Subcutaneous abdominal adipose tissue (tissue), 5 donors: ENCODE results near the gene ITPR1.

Source experiments
- H3K27ac ChIP-seq: one replicate; pipeline ENCODE4 v1.7.0; 2013; ENCODE audit warnings: low read depth, mild to moderate bottlenecking, inconsistent platforms, low read length, moderate library complexity
- H3K27me3 ChIP-seq, 5 donors: one replicate each; pipeline ENCODE4 v1.7.0; 2013; ENCODE audit warnings: low read length in 5 of 5, inconsistent platforms in 1 of 5; ENCODE audit not compliant: control insufficient read depth in 5 of 5, insufficient read depth in 4 of 5
- H3K36me3 ChIP-seq, 5 donors: one replicate each; pipeline ENCODE4 v1.7.0; 2013; ENCODE audit warnings: low read length in 5 of 5; ENCODE audit not compliant: control insufficient read depth in 5 of 5, insufficient read depth in 5 of 5
- H3K4me1 ChIP-seq, 5 donors: one replicate each; pipeline ENCODE4 v1.7.0; 2013; ENCODE audit warnings: low read length in 5 of 5, mild to moderate bottlenecking in 3 of 5, moderate library complexity in 1 of 5; ENCODE audit not compliant: control insufficient read depth in 5 of 5, insufficient read depth in 5 of 5
- H3K4me3 ChIP-seq, 5 donors: one replicate each; pipeline ENCODE4 v1.7.0; 2013; ENCODE audit warnings: low read length in 5 of 5, low read depth in 1 of 5
- H3K9ac ChIP-seq, 5 donors: one replicate each; pipeline ENCODE4 v1.7.0; 2013; ENCODE audit warnings: low read length in 5 of 5, mild to moderate bottlenecking in 4 of 5, moderate library complexity in 3 of 5
- H3K9me3 ChIP-seq, 5 donors: one replicate each; pipeline ENCODE4 v1.7.0; 2013; ENCODE audit warnings: low read length in 5 of 5; ENCODE audit not compliant: control insufficient read depth in 5 of 5
- donor health status: healthy.
- donor health status: healthy.
- donor health status: healthy.
- donor health status: healthy.
- donor health status: healthy.

The ITPR1 gene

GRCh38 chr3:4655145-4656045 is 162.2 kb downstream of the ITPR1 start:
- peaks cover 15 to 25% (median 24%) of the 10 kb centered on the region in 5 donors for H3K36me3 ChIP-seq
- no peaks in the 10 kb centered on the region for H3K9me3 ChIP-seq
- H3K4me1 ChIP-seq, result peaks cover 0 to 12% (median 4%) of the 10 kb centered on the region in 5 donors
- H3K27me3 ChIP-seq, result no peaks in the 10 kb centered on the region
- H3K27ac ChIP-seq, result no peak overlapping the region
- no peak overlapping the region for H3K4me3 ChIP-seq
- H3K9ac ChIP-seq, result no peak overlapping the region

- no peak overlapping the region for H3K27ac ChIP-seq
- H3K4me3 ChIP-seq, result no peak overlapping the region
- peaks cover 0 to 12% (median 4%) of the 10 kb centered on the region in 5 donors for H3K4me1 ChIP-seq
- H3K9ac ChIP-seq, result no peak overlapping the region
- no peaks in the 10 kb centered on the region for H3K9me3 ChIP-seq
- no peaks in the 10 kb centered on the region for H3K27me3 ChIP-seq
- peaks cover 15 to 25% (median 24%) of the 10 kb centered on the region in 5 donors for H3K36me3 ChIP-seq
Observed at GRCh38 chr3:4656059-4656458, 162.9 kb downstream of the ITPR1 start.

GRCh38 chr3:4656626-4657328 is 163.6 kb downstream of the ITPR1 start:
- no peak overlapping the region for H3K27ac ChIP-seq
- H3K4me1 ChIP-seq, result peaks cover 0 to 12% (median 4%) of the 10 kb centered on the region in 5 donors
- H3K4me3 ChIP-seq, result no peak overlapping the region
- H3K27me3 ChIP-seq, result no peaks in the 10 kb centered on the region
- no peaks in the 10 kb centered on the region for H3K9me3 ChIP-seq
- H3K36me3 ChIP-seq, result peaks cover 15 to 25% (median 23%) of the 10 kb centered on the region in 5 donors
- no peak overlapping the region for H3K9ac ChIP-seq

- Histone ChIP-seq H3K36me3 (peaks cover 8 to 30% (median 20%) of the 10 kb centered on the region in 5 donors), H3K4me3 (no peak overlapping the region), H3K9me3 (no peaks in the 10 kb centered on the region), H3K27me3 (no peaks in the 10 kb centered on the region), H3K27ac (no peak overlapping the region), H3K9ac (no peak overlapping the region), H3K4me1 (peaks cover 0 to 18% (median 4%) of the 10 kb centered on the region in 5 donors)
Observed at GRCh38 chr3:4660936-4661335, 167.8 kb downstream of the ITPR1 start.

- Histone ChIP-seq H3K27me3 (no peaks in the 10 kb centered on the region), H3K4me1 (peaks cover 0 to 8% (median 0%) of the 10 kb centered on the region in 5 donors), H3K36me3 (peaks cover 16 to 49% (median 32%) of the 10 kb centered on the region in 5 donors), H3K4me3 (no peak overlapping the region), H3K9ac (no peak overlapping the region), H3K27ac (no peak overlapping the region), H3K9me3 (no peaks in the 10 kb centered on the region)
Observed at GRCh38 chr3:4664412-4664811, 171.3 kb downstream of the ITPR1 start.

- peaks cover 0 to 8% (median 0%) of the 10 kb centered on the region in 5 donors for H3K4me1 ChIP-seq
- no peak overlapping the region for H3K9ac ChIP-seq
- no peak overlapping the region for H3K27ac ChIP-seq
- H3K27me3 ChIP-seq, result no peaks in the 10 kb centered on the region
- H3K4me3 ChIP-seq, result no peak overlapping the region
- H3K9me3 ChIP-seq, result no peaks in the 10 kb centered on the region
- peaks cover 13 to 57% (median 36%) of the 10 kb centered on the region in 5 donors for H3K36me3 ChIP-seq
Observed at GRCh38 chr3:4665197-4665596, 172.0 kb downstream of the ITPR1 start.

GRCh38 chr3:4666071-4666470 is 172.9 kb downstream of the ITPR1 start:
- no peak overlapping the region for H3K27ac ChIP-seq
- H3K4me3 ChIP-seq, result no peak overlapping the region
- no peak overlapping the region for H3K9ac ChIP-seq
- H3K4me1 ChIP-seq, result peaks cover 0 to 8% (median 0%) of the 10 kb centered on the region in 5 donors
- H3K9me3 ChIP-seq, result no peaks in the 10 kb centered on the region
- no peaks in the 10 kb centered on the region for H3K27me3 ChIP-seq
- H3K36me3 ChIP-seq, result peaks cover 13 to 66% (median 45%) of the 10 kb centered on the region in 5 donors

GRCh38 chr3:4670352-4670751 is 177.2 kb downstream of the ITPR1 start:
- no peaks in the 10 kb centered on the region for H3K27me3 ChIP-seq
- H3K36me3 ChIP-seq, result peaks cover 9 to 60% (median 39%) of the 10 kb centered on the region in 5 donors
- no peak overlapping the region for H3K9ac ChIP-seq
- no peaks in the 10 kb centered on the region for H3K9me3 ChIP-seq
- no peaks in the 10 kb centered on the region for H3K4me1 ChIP-seq
- no peak overlapping the region for H3K27ac ChIP-seq
- no peak overlapping the region for H3K4me3 ChIP-seq

GRCh38 chr3:4672725-4673275 is 179.7 kb downstream of the ITPR1 start:
- peaks cover 8 to 53% (median 41%) of the 10 kb centered on the region in 5 donors for H3K36me3 ChIP-seq
- H3K27ac ChIP-seq, result no peak overlapping the region
- no peak overlapping the region for H3K4me3 ChIP-seq
- no peaks in the 10 kb centered on the region for H3K27me3 ChIP-seq
- H3K4me1 ChIP-seq, result no peaks in the 10 kb centered on the region
- H3K9me3 ChIP-seq, result no peaks in the 10 kb centered on the region
- no peak overlapping the region for H3K9ac ChIP-seq

GRCh38 chr3:4674216-4674615 is 181.1 kb downstream of the ITPR1 start:
- H3K27ac ChIP-seq, result no peak overlapping the region
- no peak overlapping the region for H3K4me3 ChIP-seq
- H3K9ac ChIP-seq, result no peak overlapping the region
- no peaks in the 10 kb centered on the region for H3K9me3 ChIP-seq
- H3K27me3 ChIP-seq, result no peaks in the 10 kb centered on the region
- H3K36me3 ChIP-seq, result peaks cover 8 to 57% (median 36%) of the 10 kb centered on the region in 5 donors
- H3K4me1 ChIP-seq, result no peaks in the 10 kb centered on the region
